Activated CD4-positive, alpha-beta T cell treated with anti-CD3 and anti-CD28 coated beads, Interleukin-2, amount 50 U/mL, for 1 hour (primary cell): ENCODE data around the gene UHRF1.
"Not testable (repeated sequence)": the region's sequence is repeated elsewhere in the genome, so short reads cannot be mapped to it uniquely, and the experiment has no call there.

Experiments used
- DNase-seq: peaks from one replicate; pipeline ENCODE4 v3.0.0-alpha.2; 2020

Gene UHRF1

DNA sequence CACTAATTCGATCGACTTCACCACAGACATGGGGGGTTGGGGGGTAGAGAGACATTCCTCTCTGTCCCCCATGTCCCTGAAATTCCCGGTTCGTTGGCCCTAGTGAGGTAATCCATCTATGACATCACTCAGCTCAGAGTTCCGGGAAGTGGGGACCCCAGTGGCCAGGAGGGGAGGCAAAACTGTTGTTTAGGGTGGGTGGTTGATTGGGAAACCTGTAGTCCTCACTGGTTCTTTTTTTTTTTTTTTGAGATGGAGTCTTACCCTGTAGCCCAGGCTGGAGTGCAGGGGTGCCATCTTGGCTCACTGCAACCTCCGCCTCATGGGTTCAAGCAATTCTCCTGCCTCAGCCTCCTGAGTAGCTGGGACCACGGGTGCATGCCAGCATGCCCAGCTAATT lies 6.5 kb upstream of the UHRF1 start, which contains the start of gene ARRDC5:
Gene ARRDC5 (minus strand): TSS at position 101 of the 400 bp plus-strand sequence. CDS start 71 bp downstream, at position 30.
- DNase-seq: no peak

DNA sequence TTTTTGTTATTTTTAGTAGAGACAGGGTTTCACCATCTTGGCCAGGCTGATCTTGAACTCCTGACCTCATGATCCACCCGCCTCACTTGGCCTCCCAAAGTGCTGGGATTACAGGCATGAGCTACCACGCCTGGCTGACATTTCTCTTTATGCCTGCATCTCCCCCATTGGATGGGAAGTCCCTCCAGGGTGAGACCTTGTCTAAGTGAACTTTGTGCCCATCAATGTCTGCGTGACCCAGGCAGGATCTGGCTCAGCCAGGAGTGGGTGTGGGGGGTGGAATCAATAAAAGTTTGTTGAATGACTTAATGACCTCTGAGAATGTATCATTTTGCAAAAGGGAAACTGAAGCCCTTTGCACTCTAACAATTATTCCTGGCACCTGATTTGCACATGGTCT lies 4.8 kb upstream of the UHRF1 start:
- no peak for DNase-seq

DNA sequence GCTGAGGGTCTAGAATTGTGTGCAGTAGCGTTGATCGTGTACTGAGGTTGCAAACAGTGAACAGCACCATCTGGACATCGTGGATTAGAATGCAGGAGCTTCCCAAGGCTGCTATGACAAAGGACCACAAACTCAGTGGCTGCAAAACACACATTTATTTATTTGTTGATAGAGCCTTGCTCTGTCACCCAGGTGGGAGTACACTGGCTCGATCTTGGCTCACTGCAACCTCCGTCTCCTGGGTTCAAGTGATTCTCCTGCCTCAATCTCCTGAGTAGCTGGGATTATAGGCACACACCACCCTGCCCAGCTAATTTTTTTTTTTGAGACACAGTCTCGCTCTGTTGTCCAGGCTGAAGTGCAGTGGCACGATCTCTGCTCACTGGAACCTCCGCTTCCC lies 2.3 kb upstream of the UHRF1 start:
- DNase-seq: no peak

DNA sequence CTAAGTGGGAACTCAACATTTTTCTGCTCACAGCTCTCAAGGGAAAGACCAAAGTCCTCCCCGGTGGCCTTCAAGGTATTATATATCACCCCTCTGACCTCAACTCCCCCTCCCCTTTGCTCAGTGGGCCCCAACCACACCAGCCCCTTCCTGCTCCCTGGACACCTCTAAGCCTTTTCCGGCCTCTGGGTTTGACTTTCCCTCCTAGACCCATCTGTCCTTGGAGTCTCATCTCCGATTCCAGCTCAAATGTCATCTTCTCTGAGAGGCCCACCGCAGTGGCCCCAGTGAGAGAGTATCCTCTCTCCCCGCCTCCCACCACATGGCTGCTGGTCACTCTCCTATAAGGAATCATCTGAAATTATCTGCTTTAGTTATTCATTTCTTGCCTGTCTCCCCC lies 941 bp upstream of the UHRF1 start:
- no peak for DNase-seq

DNA sequence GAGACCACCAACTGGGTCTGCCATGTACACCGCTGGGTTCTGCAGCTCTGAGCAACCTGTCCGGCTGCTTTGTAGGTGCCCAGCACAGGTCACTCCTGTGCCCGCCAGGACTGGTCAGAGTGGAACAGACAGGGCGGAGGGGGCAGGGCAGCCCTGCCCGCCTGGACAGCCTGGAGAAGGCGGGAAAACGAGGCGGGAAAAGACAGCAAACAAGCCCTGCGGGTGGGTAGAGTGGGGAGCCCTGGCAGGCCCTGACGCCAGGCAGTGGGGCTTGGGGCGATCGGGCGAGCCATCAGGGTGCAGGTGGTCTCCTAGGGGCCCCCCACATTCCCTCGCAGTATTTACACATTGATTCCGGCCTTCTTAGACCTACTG lies 533 bp upstream of the UHRF1 start:
- DNase-seq: no peak

DNA sequence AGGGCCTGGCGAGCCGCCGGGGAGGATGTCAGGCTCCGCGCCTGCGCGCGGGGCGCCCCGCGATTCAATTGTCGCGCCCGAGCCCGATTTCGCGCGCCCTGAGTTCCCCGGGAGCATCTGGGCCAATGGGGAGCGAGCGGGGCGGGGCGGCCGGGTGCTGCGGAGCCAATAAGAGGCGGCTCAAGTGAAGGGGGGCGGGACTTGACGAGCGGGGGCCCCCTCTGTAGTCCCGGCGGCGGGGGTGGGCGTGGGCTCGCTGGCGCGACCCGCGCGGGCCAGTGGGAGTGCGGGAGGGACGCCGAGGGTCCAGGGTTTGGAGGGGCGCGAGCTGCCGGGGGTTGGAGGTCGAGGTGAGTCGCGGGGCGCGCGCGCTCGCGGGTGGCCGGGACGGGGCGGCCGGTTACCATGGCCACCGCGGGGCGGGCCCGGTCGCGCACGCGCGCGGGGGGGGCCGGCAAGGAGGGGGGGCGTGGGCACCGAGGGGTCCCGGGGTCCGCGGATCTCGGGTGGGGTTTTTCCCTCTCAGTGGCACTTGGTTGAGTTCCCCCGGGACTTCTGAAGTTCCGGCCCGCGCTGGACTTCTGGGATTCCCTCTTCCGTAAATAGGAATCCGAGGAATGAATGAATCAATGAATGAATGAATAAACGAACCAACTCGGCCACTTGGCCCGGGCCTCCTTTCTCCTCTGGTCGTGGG lies 744 bp downstream of the UHRF1 start:
- DNase-seq: peak; percentile 94

DNA sequence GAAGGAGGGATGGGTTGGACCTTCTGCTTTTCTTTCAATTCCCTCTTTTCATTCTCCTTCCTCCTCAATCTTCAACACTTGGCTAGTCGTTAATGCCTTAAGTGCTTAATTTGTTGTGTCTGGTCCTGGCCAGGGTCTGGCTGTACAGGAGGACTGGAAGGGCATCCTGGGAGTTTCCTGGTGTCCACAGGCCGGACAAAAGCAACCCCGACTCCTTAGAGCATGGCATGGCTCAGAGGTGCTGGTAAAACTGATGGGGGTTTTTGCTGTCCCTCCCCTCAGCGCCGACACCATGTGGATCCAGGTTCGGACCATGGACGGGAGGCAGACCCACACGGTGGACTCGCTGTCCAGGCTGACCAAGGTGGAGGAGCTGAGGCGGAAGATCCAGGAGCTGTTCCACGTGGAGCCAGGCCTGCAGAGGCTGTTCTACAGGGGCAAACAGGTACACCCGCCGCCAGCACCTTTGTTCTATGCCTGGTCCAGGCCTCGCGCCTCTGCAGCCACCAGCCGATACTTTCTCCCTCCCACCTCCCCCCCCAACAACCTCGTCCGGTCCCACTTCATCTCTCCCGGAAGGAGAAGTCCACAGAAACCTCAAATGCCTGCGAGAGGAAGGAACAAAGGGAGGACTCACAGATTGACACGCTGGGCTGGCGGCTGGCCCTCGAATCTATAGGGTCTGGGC lies 1.4 kb downstream of the UHRF1 start:
- DNase-seq: no peak

DNA sequence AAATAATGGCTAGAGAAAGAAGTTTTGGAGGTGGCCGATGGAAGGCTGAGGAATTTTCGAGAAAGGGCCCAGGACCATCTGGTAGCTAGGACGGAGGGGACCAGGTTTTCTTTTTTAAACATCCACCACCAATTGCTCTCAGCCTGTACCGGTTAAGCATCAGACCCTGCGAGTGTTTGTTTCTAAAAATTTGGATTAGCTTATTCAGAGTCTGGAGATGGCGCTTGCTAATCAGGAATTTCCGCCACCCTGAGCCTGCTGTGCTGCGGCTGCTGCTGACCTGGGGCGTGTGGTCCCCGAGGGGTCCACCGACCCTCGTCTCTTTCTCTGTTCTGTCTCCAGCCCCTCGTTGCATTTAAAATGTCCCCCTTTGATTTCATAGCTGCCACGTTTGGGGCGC lies 2.0 kb downstream of the UHRF1 start:
- no peak for DNase-seq

DNA sequence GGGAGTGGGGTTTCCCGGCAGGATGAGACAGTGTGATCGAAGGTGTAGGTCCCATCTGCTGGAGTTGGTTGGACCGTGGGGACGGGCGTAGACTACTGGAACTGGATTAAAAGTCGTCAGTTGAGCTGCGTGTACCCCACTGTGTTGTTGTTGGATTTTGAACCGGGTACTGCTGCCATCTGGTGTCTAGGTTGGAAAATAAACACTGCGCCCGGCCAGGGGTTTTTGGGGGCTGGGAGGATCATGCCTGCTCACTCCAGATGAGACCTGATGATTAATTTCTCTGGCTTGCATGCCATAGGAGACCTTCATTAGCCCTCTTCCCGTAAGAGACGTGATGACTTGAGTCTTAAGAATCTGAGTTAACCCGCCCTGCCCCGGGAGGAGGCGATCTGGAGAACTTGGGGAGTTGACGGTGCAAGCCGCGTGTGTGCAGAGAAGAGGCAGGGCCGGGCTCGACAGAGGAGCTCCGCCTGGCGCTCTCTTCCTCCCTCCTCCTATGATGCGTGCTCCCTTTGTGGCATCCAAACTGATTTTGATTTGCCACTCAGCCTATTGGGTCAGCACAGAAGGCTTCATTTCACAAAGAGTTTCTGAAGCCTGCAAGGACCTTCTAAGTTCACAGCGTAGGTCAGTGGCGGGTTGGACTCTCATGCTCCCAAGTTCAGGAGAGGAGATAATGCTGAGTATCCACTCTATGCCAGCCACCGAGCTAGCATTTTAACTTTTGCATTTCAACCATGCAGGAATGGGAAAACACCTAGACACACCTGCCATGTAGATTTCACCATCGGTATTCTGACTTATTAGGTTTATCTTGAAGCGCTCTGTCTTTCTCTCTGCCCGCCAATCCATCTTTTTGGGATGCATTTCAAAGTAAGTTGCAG lies 2.7 kb downstream of the UHRF1 start:
- DNase-seq: peak; percentile 65

DNA sequence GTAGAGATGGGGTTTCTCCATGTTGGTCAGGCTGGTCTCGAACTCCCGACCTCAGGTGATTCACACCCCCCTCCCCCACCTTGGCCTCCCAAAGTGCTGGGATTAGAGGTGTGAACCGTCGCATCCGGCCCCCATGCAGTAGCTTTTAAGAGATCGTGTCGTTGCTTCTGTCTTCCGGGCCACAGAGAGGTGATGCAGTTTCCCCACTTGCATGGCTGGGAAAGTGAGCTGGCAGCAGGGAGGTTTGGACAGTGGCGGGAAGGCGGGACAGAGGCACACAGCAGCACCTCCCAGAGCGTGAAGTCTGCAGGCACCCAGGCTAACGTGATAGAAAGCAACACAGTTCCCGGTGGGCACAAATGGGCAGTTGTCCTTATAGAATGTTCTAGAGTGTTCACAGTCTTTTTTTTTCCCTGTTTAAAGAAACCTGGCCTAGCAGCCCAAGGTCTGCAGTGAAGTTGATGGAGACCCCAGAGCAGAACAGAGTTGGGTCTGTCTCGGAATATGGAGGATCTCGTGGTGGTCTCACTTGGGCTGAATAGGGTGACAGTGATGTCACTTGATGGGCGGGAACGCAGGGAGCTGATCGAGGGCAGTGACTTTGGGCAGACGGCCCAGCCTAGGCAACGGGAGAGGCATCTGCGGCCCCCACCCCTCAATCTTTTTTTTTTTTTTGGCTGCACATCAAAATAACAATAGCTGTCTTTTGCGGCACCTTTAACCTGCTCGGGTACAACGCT lies 4.9 kb downstream of the UHRF1 start:
- DNase-seq: no peak

DNA sequence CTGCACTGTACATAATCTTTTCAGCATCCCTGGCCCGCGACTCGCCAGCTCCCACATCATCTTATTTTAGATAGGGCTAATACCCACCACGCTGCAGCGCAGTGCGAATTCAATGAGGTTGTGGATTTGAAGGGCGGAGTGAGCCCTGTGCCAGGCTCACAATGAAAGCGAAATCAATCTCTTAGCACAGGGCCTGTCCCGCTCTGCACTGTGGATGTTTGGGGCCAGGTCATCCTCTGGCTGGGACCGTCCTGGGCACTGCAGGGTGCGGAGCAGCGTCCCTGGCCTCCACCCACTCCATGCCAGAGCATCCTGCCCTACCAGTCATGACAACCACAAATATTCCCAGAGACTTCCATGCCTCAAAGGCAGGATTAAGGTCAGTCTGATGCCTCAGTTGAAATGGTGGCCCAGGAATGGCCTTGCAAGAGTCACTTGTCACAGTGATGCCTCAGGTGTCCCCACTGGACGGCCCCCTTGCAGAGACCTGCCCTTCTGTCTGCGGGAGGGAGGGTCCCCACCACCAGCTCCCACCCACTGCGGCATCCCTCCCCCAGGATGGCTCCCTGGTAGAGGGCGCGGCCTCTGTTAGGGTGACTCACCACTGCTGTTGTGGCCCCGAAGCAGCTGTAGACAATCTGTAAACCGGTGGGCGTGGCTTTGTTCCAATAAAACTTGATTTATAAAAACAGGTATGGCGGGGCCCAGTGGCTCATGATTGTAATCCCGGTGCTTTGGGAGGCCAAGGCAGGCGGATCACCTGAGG lies 5.6 kb downstream of the UHRF1 start:
- DNase-seq: peak; percentile 78

DNA sequence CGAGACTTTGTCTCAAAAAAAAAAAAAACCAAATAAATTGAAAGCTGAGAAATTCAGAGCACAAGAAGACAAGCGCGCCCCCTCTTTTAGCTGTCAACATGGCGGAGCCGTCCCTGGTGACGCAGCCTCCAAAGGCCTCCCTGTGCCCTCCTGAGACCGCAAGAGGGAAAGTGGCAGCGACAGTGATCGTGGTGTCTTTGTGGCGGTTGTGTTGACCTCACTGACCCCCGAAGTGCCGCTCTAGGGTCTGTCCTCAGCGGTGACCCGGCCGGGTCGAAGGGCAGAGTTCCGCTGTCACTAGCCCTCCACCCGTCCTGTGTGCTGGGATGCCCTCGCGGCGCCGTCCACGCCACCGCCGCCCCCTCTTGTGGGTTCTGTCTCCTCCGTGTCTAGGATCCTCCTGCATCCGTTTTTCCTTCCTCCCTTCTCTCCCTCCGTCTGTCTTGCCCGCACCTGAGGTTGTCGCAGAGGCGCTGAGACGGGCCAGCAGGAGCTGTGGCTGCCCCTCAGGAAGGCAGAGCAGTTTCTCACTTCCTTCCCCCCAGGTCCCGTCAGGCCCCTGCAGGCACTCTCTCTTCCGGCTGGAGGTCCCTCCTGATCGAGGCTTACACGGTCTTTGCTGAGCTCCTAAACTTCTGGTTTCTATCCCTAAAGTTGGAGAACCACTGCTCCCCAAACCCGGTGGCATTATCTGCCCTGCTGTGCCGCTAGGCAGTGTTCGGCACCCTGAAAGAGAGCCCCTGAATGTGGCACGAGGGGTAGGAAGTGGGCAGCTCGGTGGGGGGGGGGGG lies 7.2 kb downstream of the UHRF1 start:
- DNase-seq: peak; percentile 40

DNA sequence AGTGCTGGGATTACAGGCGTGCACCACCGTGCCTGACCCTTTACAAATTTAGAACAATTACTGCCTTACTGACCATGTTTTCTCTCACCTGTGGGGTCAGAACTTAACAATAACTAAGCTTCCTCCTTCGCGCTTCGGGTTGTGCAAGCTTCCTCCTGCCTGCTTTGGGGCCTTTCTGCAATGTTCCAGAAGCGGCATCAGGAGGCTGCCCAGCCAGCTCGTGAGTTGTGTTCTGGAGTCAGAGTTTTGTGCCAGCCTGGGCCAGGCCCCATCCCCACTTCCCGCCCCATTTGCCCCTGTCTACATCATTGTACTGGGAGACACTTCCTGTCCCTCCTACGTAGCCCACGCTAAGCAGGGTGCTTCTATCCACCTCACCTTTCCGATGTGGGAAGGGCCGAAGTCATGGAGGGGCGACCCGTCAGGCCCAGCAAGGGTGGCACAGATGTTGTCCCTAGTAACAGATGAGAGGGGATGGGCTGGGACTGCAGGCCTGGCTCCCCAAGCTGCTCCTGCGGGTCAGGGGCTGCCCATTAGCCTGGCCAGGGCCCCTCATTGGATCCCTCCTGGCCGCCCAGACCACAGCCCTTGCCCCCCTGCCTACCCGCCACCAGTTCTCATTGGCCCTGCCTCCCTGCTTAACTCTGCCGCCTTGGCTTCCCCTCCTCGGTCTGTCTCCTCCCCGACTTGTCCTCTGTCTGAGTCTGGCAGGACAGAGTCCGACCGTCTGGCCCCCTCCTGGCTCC lies 13.4 kb downstream of the UHRF1 start:
- no peak for DNase-seq

DNA sequence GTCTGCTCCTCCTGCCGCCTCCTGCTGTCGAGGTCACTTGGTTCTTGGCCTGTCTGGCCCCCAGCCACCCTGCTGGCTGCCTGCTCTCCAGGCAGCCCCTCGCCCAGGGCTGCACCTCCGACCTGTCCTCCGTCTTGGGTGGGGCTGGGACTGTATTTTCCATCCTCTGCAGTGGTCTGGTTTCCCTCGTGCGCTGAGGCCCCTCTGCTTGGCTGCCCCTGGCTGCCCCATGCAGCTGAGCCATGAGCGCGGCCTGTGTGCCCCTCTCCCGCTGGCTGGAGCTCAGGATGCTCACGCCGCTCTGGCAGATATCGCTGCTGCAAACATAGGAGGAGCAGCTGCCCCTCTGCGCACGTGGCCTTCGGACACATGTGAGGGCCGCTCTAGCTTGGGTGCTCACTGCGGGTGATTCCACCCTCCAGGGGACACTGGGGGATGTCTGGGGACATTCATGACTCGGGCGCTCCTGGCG lies 14.0 kb downstream of the UHRF1 start:
- no peak for DNase-seq

DNA sequence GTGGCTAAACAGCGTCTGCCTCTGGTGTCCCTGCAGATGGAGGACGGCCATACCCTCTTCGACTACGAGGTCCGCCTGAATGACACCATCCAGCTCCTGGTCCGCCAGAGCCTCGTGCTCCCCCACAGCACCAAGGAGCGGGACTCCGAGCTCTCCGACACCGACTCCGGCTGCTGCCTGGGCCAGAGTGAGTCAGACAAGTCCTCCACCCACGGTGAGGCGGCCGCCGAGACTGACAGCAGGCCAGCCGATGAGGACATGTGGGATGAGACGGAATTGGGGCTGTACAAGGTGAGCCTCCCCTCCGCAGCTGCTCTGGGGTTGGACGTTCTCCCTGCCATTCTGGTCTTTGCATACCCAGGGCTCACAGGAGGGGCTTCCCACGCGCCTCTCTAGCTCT lies 19.9 kb downstream of the UHRF1 start:
- no peak for DNase-seq

DNA sequence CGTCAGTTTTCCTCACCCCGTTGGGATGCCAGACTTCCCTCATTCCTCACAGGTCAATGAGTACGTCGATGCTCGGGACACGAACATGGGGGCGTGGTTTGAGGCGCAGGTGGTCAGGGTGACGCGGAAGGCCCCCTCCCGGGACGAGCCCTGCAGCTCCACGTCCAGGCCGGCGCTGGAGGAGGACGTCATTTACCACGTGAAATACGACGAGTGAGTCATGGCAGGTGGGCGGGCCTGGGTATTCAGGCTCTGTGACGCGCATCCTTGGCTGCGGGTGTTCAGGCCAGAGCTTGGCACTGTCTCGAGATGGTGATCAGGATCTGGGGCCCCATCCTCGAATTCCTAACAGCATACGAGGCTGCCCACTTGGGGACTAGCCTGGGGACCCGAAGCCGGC lies 21.4 kb downstream of the UHRF1 start:
- DNase-seq: no peak

DNA sequence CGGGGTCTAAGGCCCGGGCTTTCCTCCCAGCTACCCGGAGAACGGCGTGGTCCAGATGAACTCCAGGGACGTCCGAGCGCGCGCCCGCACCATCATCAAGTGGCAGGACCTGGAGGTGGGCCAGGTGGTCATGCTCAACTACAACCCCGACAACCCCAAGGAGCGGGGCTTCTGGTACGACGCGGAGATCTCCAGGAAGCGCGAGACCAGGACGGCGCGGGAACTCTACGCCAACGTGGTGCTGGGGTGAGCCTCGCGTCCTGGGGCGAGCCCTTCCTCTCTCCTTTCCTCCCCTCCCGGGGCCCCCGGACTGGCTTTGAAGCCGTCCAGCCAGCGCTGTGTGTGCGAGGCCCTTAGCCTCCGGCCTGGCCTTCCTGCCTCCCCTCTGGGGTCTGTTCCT lies 23.4 kb downstream of the UHRF1 start:
- DNase-seq: no peak

DNA sequence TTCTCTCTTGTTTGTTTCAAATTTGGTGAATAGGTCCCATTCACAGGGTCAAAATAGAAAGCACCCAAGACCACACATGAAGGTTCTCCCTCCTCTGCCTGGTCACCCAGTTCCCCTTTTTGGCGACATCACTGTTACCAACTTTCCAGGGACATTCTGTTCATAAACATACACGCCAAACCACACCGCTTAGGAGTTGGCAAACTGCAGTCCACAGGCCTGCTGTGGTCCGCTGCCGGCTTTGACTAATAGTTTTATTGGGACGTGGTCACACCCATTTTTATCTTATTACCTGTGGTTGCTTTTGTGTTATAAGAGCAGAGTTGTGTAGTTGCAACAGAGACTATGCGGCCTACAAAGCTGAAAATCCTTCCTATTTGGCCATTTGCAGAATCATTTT lies 24.2 kb downstream of the UHRF1 start:
- DNase-seq: no peak

DNA sequence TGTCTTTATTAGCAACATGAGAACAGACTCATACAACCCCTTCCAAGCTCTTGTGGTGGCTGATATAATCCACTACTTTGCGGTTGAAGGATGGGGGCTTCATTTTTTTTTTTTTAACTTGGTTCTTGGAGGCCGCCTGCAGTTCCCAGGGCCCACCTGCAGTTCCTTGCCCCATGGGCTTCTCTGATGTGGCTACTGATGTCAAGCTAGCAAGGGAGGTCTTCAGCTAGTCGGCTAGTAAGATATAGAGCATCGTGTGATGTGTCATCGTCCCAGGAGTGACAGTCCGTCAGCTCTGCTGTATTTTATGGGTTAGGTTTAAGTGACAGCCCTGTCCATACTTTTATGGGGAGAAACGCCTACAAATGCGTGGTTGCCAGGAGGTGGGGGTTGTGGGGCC lies 26.1 kb downstream of the UHRF1 start:
- no peak for DNase-seq

DNA sequence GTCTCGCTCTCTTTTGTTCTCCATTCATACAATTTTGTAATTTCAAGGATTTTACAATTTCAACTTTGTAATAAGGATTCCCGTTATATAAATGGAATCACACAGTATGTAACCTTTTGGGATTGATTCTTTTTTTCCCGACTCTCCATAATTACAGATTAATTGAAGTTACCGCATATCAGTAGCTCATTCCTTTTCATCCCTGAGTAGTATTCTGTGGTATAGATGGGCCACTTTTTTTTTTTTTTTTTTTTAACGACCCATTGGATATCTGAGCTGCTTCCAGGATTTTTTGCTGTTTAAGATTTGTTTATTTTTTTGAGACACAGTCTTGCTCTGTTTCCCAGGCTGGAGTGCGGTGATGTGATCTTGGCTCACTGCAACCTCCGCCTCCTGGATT lies 27.8 kb downstream of the UHRF1 start:
- DNase-seq: no peak

DNA sequence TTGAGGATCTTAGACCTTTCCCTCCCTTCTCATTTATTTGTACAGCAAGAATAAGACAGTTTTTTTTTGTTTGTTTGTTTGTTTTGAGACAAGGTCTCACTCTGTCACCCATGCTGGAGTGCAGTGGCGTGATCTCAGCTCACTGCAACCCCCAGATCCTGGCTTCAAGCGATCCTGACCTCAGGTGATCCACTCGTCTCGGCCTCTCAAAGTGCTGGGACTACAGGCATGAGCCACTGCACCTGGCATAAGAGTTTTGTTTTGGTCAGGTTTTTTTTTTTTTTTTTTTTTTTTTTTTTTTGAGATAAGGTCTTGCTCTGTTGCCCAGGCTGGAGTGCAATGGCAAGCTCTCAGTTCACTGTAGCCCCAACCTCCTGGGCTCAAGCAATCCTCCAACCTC lies 29.2 kb downstream of the UHRF1 start:
- not testable (repeated sequence) for DNase-seq
